ENCODE results near the gene BHLHE41. TPM values are rescaled to one million over a fixed set of nuclear protein-coding genes. Genes with fewer than 3 reads are reported as not detected.

BHLHE41 gene
- total RNA-seq, 1 donor from 2014 or later = 6.3 TPM

- DNase-seq (ENCODE audit: low read depth) = no peak
Measured at GRCh38 chr12:26086936-26087335, 37.9 kb downstream of the BHLHE41 start.

GRCh38 chr12:26080911-26081310 is 43.9 kb downstream of the BHLHE41 start:
- no peak for DNase-seq (ENCODE audit: low read depth)

- DNase-seq (ENCODE audit: low read depth) = no peak
Measured at GRCh38 chr12:26077915-26078702, 46.7 kb downstream of the BHLHE41 start.

Other genes with a start within 250 kb of the BHLHE41 start
- gene RASSF8, start 166.4 kb downstream of the BHLHE41 start, total RNA-seq = 14.6 and 27.4 TPM in 2 replicates
- 79.5 and 120 TPM in 2 replicates for gene SSPN, start 70.5 kb upstream of the BHLHE41 start, total RNA-seq

Measured in myocyte (in vitro differentiated cells).